ENCODE results near the gene L1TD1. TPM values are rescaled to one million over a fixed set of nuclear protein-coding genes. Genes with fewer than 3 reads are reported as not detected.
"Not testable (repeated sequence)": the region's sequence is repeated elsewhere in the genome, so short reads cannot be mapped to it uniquely, and the experiment has no call there.

Gene L1TD1
- polyA plus RNA-seq, 2 of the 4 experiments (the other 2 are of a cell fraction), result not detected

DNA sequence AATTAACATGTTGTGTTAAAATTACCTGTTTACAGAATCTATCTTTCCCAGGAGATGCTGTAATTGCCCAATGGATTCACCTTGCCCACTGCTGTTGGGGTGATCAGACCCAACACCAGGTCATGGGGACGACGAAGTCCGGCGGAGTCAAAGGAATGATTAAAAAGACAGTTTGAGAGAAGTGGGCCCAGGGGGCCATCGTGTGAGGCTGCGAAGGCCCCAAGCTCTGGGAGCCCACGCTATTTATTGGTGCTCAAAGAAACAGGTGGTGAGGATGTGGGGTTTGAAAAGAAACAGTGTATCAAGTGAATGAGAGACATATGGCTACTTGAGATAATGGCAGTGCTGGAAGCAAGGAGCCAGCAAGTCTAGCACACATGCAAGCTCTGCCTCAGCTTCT, 16.3 kb upstream of the L1TD1 start:
- TF ChIP-seq RCOR1 (IDR thresholded peaks at IDR 0.05; ENCODE audit: low read depth, low read length) (no peak), HOXB13 (CRISPR knock-in tag; IDR thresholded peaks at IDR 0.05; ENCODE audit: low read depth) (no peak), RFX5 (IDR thresholded peaks at IDR 0.05) (no peak), USF2 (IDR thresholded peaks at IDR 0.05) (no peak), KDM1A (IDR thresholded peaks at IDR 0.05; ENCODE audit: low read depth) (no peak), CBX2 (IDR thresholded peaks at IDR 0.05; ENCODE audit: borderline replicate concordance, low read depth) (no peak), GATA3 (IDR thresholded peaks at IDR 0.05; ENCODE audit: borderline replicate concordance) (no peak), HOXA7 (CRISPR knock-in tag; IDR thresholded peaks at IDR 0.05) (no peak), HMGXB4 (CRISPR knock-in tag; IDR thresholded peaks at IDR 0.05; ENCODE audit: borderline replicate concordance) (no peak), EHMT2 (IDR thresholded peaks at IDR 0.05; ENCODE audit: low read depth) (no peak), HEYL (CRISPR knock-in tag; IDR thresholded peaks at IDR 0.05) (no peak), HDAC2 (IDR thresholded peaks at IDR 0.05) (no peak), EHF (CRISPR knock-in tag; IDR thresholded peaks at IDR 0.05) (no peak)
- TF ChIP-seq, protein P1, sequence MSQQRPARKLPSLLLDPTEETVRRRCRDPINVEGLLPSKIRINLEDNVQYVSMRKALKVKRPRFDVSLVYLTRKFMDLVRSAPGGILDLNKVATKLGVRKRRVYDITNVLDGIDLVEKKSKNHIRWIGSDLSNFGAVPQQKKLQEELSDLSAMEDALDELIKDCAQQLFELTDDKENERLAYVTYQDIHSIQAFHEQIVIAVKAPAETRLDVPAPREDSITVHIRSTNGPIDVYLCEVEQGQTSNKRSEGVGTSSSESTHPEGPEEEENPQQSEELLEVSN (IDR thresholded peaks at IDR 0.05; ENCODE audit: borderline replicate concordance, low read depth), result no peak
- Histone ChIP-seq H3K9me3 (no peaks in the 10 kb centered on the region), H3K27ac (no peak overlapping the region), H3K4me2 (no peak overlapping the region), H3K4me1 (no peaks in the 10 kb centered on the region), H3K4me3 (no peak overlapping the region)
- DNase-seq (ENCODE audit: low read depth in 1 of 2, low spot score in 1 of 2) (no peak), ATAC-seq (no peak), FAIRE-seq (no peak)
- WGBS (ENCODE audit: missing lambda C conversion rate), result 72% methylated on average over 7 of the region's 7 CpGs
- ChIA-PET POLR2A (no interaction called here), CTCF (no interaction called here)

GRCh38 chr1:62180054-62180453, 14.6 kb upstream of the L1TD1 start:
- POLR2A ChIA-PET, result interaction anchor here (1.2 kb wide), 1 partner anchor 256 kb away, joined by 3 read pairs; no protein-coding TSS in a partner anchor
- H3K27ac ChIP-seq; H3K9me3 ChIP-seq; H3K4me1 ChIP-seq; ATAC-seq; DNase-seq (ENCODE audit: low read depth in 1 of 2, low spot score in 1 of 2); H3K4me2 ChIP-seq; FAIRE-seq; H3K4me3 ChIP-seq: not testable (repeated sequence)
- WGBS (ENCODE audit: missing lambda C conversion rate), result 73% methylated on average over 4 of the region's 4 CpGs
- CTCF ChIA-PET, result interaction anchor here (1.0 kb wide), 1 partner anchor 227 kb away, joined by 5 read pairs; no protein-coding TSS in a partner anchor

DNA sequence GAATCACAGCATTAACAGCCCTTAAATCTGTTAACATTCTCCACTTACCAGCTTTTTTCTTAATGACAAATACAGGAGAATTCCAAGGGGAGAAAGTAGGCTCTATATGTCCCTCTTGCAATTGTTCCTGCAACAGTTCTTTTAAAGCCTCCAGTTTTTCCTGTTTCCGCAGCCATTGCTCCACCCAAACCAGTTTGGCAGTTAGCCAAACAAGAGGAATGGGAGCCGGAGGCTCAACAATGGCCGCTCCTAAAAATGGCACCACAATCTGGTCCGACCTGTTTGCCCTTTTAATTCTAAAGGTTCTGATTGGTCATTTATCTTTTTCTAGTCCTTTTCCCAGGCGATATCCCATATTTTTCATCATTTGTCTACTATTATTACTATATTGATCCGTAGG, 14.0 kb upstream of the L1TD1 start:
- Histone ChIP-seq H3K27ac (no peak overlapping the region), H3K4me2 (no peak overlapping the region), H3K4me3 (no peak overlapping the region), H3K9me3 (no peaks in the 10 kb centered on the region), H3K4me1 (no peaks in the 10 kb centered on the region)
- ChIA-PET CTCF (interaction anchor here (1.2 kb wide), 1 partner anchor 229 kb away, joined by 3 read pairs; no protein-coding TSS in a partner anchor), POLR2A (no interaction called here)
- FAIRE-seq (no peak), DNase-seq (ENCODE audit: low read depth in 1 of 2, low spot score in 1 of 2) (no peak), ATAC-seq (no peak)
- WGBS (ENCODE audit: missing lambda C conversion rate), result 59% methylated on average over 6 of the region's 6 CpGs
- no peak for TF ChIP-seq POLR2AphosphoS2 (conservative IDR thresholded peaks at IDR 0.05; ENCODE audit: low read length)
- no peak for TF ChIP-seq RNF2 (IDR thresholded peaks at IDR 0.05; ENCODE audit: borderline replicate concordance, low read depth)
- no peak for TF ChIP-seq USF2 (IDR thresholded peaks at IDR 0.05)
- TF ChIP-seq EHF (CRISPR knock-in tag; IDR thresholded peaks at IDR 0.05), result no peak

Data from A549 (cell line).